ENCODE measurements around the gene RAPGEF4.

DNA sequence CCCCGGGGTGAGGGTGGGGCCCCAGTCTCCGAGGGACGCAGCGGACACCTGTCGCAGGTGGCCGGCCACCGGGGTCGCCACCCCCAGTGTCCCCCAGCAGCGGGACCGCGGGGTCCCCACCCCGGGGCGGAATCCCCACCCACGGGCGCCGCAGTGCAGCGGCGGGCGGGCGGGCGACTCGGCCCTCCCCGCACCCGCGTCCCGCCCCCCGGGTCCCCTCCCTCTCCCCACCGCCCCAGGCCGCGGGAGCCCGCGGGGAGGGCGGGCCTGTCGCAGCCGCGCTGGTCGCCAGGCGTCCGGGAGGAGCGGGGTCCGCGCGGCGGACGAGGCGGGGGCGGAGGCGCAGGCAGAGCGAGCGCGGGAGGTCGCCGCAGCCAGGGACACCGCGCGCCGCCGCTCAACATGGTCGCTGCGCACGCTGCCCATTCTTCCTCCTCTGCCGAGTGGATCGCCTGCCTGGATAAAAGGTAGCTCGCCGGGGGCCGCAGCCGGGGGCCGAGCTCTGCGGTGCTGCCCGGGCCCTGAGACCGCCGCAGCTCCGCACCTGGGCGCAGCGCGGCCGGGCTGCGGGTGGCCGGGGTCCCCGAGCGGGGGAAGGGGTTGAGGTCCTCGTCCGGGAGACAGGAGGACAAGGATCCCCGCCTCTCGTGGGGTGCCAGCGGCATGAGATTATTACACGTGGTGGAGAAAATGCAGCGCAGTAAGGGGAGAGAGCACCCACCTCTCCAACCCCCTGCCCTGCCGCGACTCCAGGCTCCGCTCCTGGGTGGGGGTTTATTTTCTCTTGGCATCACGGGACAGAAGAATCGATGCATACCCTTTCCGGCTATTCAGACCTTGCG, at the start of gene RAPGEF4:
- TF ChIP-seq, protein P1, sequence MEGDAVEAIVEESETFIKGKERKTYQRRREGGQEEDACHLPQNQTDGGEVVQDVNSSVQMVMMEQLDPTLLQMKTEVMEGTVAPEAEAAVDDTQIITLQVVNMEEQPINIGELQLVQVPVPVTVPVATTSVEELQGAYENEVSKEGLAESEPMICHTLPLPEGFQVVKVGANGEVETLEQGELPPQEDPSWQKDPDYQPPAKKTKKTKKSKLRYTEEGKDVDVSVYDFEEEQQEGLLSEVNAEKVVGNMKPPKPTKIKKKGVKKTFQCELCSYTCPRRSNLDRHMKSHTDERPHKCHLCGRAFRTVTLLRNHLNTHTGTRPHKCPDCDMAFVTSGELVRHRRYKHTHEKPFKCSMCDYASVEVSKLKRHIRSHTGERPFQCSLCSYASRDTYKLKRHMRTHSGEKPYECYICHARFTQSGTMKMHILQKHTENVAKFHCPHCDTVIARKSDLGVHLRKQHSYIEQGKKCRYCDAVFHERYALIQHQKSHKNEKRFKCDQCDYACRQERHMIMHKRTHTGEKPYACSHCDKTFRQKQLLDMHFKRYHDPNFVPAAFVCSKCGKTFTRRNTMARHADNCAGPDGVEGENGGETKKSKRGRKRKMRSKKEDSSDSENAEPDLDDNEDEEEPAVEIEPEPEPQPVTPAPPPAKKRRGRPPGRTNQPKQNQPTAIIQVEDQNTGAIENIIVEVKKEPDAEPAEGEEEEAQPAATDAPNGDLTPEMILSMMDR (IDR thresholded peaks at IDR 0.05 in 4 of 5, conservative IDR thresholded peaks at IDR 0.05 in 1 of 5): no peak
- no peak for TF ChIP-seq POLR2A (IDR thresholded peaks at IDR 0.05)
